GM13976 (cell line): Measurements from ENCODE around the gene MORN3.

Source experiments
- DNase-seq: peaks from one replicate; pipeline ENCODE4 v3.0.0; 2012; ENCODE audit warnings: low spot score
- CTCF ChIP-seq: IDR thresholded peaks from 2 replicates; pipeline ENCODE4 v1.5.1; 2012; ENCODE audit warnings: borderline replicate concordance, mild to moderate bottlenecking; ENCODE audit not compliant: insufficient read depth; ENCODE audit errors: extremely low read depth, missing control alignments, control extremely low read depth
- in situ Hi-C: fragments of 300-500 bp; cut with MboI; formaldehyde crosslinking; loops from one replicate; pipeline ENCODE4 v1.12.0; 2022; ENCODE audit warnings: low sequenced_read_pairs, mixed read lengths, inconsistent platforms; ENCODE audit not compliant: unreplicated experiment

The MORN3 gene

GRCh38 chr12:121628536-121628935 is 40.9 kb downstream of the MORN3 start:
- DNase-seq: no peak
- in situ Hi-C loops: no loop called here
- TF ChIP-seq CTCF: no peak

GRCh38 chr12:121628037-121628436 is 41.4 kb downstream of the MORN3 start:
- DNase-seq: no peak
- in situ Hi-C loops: no loop called here
- no peak for TF ChIP-seq CTCF

GRCh38 chr12:121626853-121627640 is 42.4 kb downstream of the MORN3 start:
- in situ Hi-C loops: no loop called here
- DNase-seq: peak; percentile 81
- peak; percentile 41 for TF ChIP-seq CTCF

GRCh38 chr12:121626087-121626852 is 43.2 kb downstream of the MORN3 start, which contains the start of gene ORAI1:
Gene ORAI1 (plus strand): TSS chr12:121626530.
- in situ Hi-C loops: no loop called here
- peak; percentile 95 for DNase-seq

GRCh38 chr12:121620333-121620891 is 49.0 kb downstream of the MORN3 start:
- in situ Hi-C loops: no loop called here
- TF ChIP-seq CTCF: no peak
- DNase-seq: no peak

More at GRCh38 chr12:121626087-121626852, 43.2 kb downstream of the MORN3 start, which contains the start of gene ORAI1:
- peak; percentile 15 for TF ChIP-seq CTCF

GRCh38 chr12:121618659-121619233 is 50.7 kb downstream of the MORN3 start:
- TF ChIP-seq CTCF: no peak
- no peak for DNase-seq
- in situ Hi-C loops: no loop called here
